Liver (tissue), 9 donors: Measurements from ENCODE around the gene CELF4. TPM values are rescaled to one million over a fixed set of nuclear protein-coding genes. Genes with fewer than 3 reads are reported as not detected.

ENCODE experiments used
- DNase-seq: peaks from one replicate; pipeline ENCODE4 v3.0.0-alpha.2; 2017; ENCODE audit warnings: low spot score
- H3K27ac ChIP-seq, 2 donors: one replicate each; pipeline ENCODE4 v1.7.0; 2013; ENCODE audit warnings: inconsistent platforms in 2 of 2, low read length in 2 of 2, control low read depth in 1 of 2, low read depth in 1 of 2, mild to moderate bottlenecking in 1 of 2
- H3K27me3 ChIP-seq, 4 donors: one replicate each; pipeline versions ENCODE4 v1.6.1 to v1.7.0; 2013; ENCODE audit warnings: low read length in 3 of 4, inconsistent platforms in 1 of 4, mild to moderate bottlenecking in 1 of 4, moderate library complexity in 1 of 4; ENCODE audit not compliant: control insufficient read depth in 4 of 4, insufficient read depth in 4 of 4
- H3K36me3 ChIP-seq, 4 donors: one replicate each; pipeline versions ENCODE4 v1.6.1 to v1.7.0; 2013; ENCODE audit warnings: low read length in 3 of 4, mild to moderate bottlenecking in 3 of 4, low read depth in 1 of 4, moderate library complexity in 1 of 4; ENCODE audit not compliant: control insufficient read depth in 4 of 4, insufficient read depth in 3 of 4
- H3K4me1 ChIP-seq, 4 donors: one replicate each; pipeline versions ENCODE4 v1.6.1 to v1.7.0; 2013; ENCODE audit warnings: low read length in 3 of 4, mild to moderate bottlenecking in 3 of 4, moderate library complexity in 1 of 4; ENCODE audit not compliant: control insufficient read depth in 4 of 4, insufficient read depth in 4 of 4
- H3K4me3 ChIP-seq, 3 donors: one replicate each; pipeline versions ENCODE4 v1.6.1 to v1.7.0; 2013; ENCODE audit warnings: low read length in 3 of 3, control low read depth in 1 of 3, low read depth in 1 of 3, mild to moderate bottlenecking in 1 of 3
- H3K9ac ChIP-seq, 2 donors: one replicate each; pipeline ENCODE4 v1.7.0; 2013; ENCODE audit warnings: low read length in 2 of 2, mild to moderate bottlenecking in 2 of 2, moderate library complexity in 2 of 2, control low read depth in 1 of 2, low read depth in 1 of 2
- H3K9me3 ChIP-seq, 4 donors: one replicate each; pipeline versions ENCODE4 v1.6.1 to v1.7.0; 2013; ENCODE audit warnings: low read length in 3 of 4; ENCODE audit not compliant: control insufficient read depth in 4 of 4
- ATF3 ChIP-seq: IDR thresholded peaks from 2 replicates; pipeline ENCODE4 v1.6.1; 2016; ENCODE audit warnings: antibody characterized with exemption
- CTCF ChIP-seq: fragments of 150-350 bp; IDR thresholded peaks from 2 replicates; pipeline ENCODE4 v1.5.1; 2017; ENCODE audit warnings: improper control_type of control experiment, low read depth, low read length; ENCODE audit not compliant: missing input control
- EGR1 ChIP-seq, 2 donors: IDR thresholded peaks; 2 replicates each; pipeline ENCODE4 v1.6.1; 2016 to 2018; ENCODE audit warnings: antibody characterized with exemption in 2 of 2, low read depth in 2 of 2
- FOXA1 ChIP-seq: IDR thresholded peaks from 2 replicates; pipeline ENCODE4 v1.6.1; 2016; ENCODE audit warnings: antibody characterized with exemption
- FOXA2 ChIP-seq: IDR thresholded peaks from 2 replicates; pipeline ENCODE4 v1.6.1; 2016; ENCODE audit warnings: antibody characterized with exemption
- GABPA ChIP-seq, 2 donors: IDR thresholded peaks in 1 of 2; conservative IDR thresholded peaks in 1 of 2; 2 replicates each; pipeline ENCODE4 v1.6.1; 2016; ENCODE audit warnings: antibody characterized with exemption in 2 of 2, mild to moderate bottlenecking in 1 of 2, moderate library complexity in 1 of 2
- HNF4A ChIP-seq, 2 donors: conservative IDR thresholded peaks; 2 replicates each; pipeline ENCODE4 v1.6.1; 2016; ENCODE audit warnings: antibody characterized with exemption in 2 of 2, mild to moderate bottlenecking in 2 of 2
- HNF4G ChIP-seq: IDR thresholded peaks from 2 replicates; pipeline ENCODE4 v1.6.1; 2016; ENCODE audit warnings: antibody characterized with exemption
- JUND ChIP-seq, 2 donors: IDR thresholded peaks; 2 replicates each; pipeline ENCODE4 v1.6.1; 2016; ENCODE audit warnings: antibody characterized with exemption in 2 of 2
- MAX ChIP-seq: IDR thresholded peaks from 2 replicates; pipeline ENCODE4 v1.6.1; 2016; ENCODE audit warnings: antibody characterized with exemption
- NR2F2 ChIP-seq: IDR thresholded peaks from 2 replicates; pipeline ENCODE4 v1.6.1; 2016; ENCODE audit warnings: antibody characterized with exemption
- RAD21 ChIP-seq, 2 donors: IDR thresholded peaks; 2 replicates each; pipeline ENCODE4 v1.6.1; 2016; ENCODE audit warnings: antibody characterized with exemption in 2 of 2, mild to moderate bottlenecking in 2 of 2
- REST ChIP-seq: IDR thresholded peaks from 2 replicates; pipeline ENCODE4 v1.6.1; 2016; ENCODE audit warnings: antibody characterized with exemption, mild to moderate bottlenecking
- RXRA ChIP-seq, 2 donors: IDR thresholded peaks; 2 replicates each; pipeline ENCODE4 v1.6.1; 2017 to 2018; ENCODE audit warnings: antibody characterized with exemption in 2 of 2, mild to moderate bottlenecking in 1 of 2
- SP1 ChIP-seq: IDR thresholded peaks from 2 replicates; pipeline ENCODE4 v1.6.1; 2018; ENCODE audit warnings: antibody characterized with exemption, mild to moderate bottlenecking
- TAF1 ChIP-seq: conservative IDR thresholded peaks from 2 replicates; pipeline ENCODE4 v1.6.1; 2016; ENCODE audit warnings: antibody characterized with exemption, mild to moderate bottlenecking
- YY1 ChIP-seq: IDR thresholded peaks from 2 replicates; pipeline ENCODE4 v1.6.1; 2016; ENCODE audit warnings: antibody characterized with exemption, mild to moderate bottlenecking
- ZBTB33 ChIP-seq: IDR thresholded peaks from 2 replicates; pipeline ENCODE4 v1.6.1; 2016; ENCODE audit warnings: antibody characterized with exemption
- WGBS: extraction: QIAGEN DNeasy Blood & Tissue Kit; methylation state at CpG from one replicate; pipeline ENCODE4 v1.1.7; 2013; 5-methylcytosine and 5-hydroxymethylcytosine counted together
- polyA plus RNA-seq, 2 donors: library from polyadenylated mRNA; stranded (reverse) in 1 of 2; unstranded in 1 of 2; fragments of 200-250 nt in 1 of 2; fragments of >200 nt in 1 of 2; fragmentation: Nextera tagmentation in 1 of 2; extraction: Ambion mirVana in 1 of 2; gene quantifications; one replicate each; pipeline versions ENCODE4 v1.2.1 to v1.2.3, GENCODE V29; 2013 to 2015
- total RNA-seq, 2 donors: library from RNA; depleted of rRNA; stranded (reverse); fragments of >200 nt; gene quantifications; one replicate each; pipeline ENCODE4 v1.2.3, GENCODE V29; 2014
- donor health status: healthy.
- donor health status: healthy.
- donor health status: healthy.
- donor health status: healthy.
- donor health status: healthy.

Gene CELF4
- total and polyA plus RNA-seq, 4 donors, result 0.08 to 0.28 (median 0.21) TPM; not detected in 1

- Histone ChIP-seq H3K9me3 (no peaks in the 10 kb centered on the region), H3K4me1 (peaks cover 0 to 5% (median 3%) of the 10 kb centered on the region in 4 donors), H3K4me3 (no peak overlapping the region), H3K36me3 (no peaks in the 10 kb centered on the region), H3K9ac (no peak overlapping the region), H3K27ac (no peak overlapping the region), H3K27me3 (peaks cover 0 to 3% (median 1%) of the 10 kb centered on the region in 4 donors)
- no peak for DNase-seq
- 59% methylated on average over 12 of the region's 12 CpGs for WGBS
- TF ChIP-seq EGR1 (IDR thresholded peaks at IDR 0.05; ENCODE audit: low read depth in 2 of 2) (no peak), TAF1 (no peak), JUND (IDR thresholded peaks at IDR 0.05) (no peak), ATF3 (no peak), FOXA2 (no peak), RXRA (IDR thresholded peaks at IDR 0.05) (no peak), CTCF (no peak), MAX (no peak), REST (no peak), HNF4A (conservative IDR thresholded peaks at IDR 0.05) (no peak), YY1 (no peak), FOXA1 (no peak), HNF4G (no peak), GABPA (IDR thresholded peaks at IDR 0.05 in 1 of 2, conservative IDR thresholded peaks at IDR 0.05 in 1 of 2) (no peak), ZBTB33 (no peak), RAD21 (IDR thresholded peaks at IDR 0.05) (no peak), SP1 (no peak), NR2F2 (no peak)
Measured at GRCh38 chr18:37252854-37253393, 312.7 kb downstream of the CELF4 start.
